ENCODE data around the gene PRSS27.
"Not testable (repeated sequence)": the region's sequence is repeated elsewhere in the genome, so short reads cannot be mapped to it uniquely, and the experiment has no call there.

The PRSS27 gene

DNA sequence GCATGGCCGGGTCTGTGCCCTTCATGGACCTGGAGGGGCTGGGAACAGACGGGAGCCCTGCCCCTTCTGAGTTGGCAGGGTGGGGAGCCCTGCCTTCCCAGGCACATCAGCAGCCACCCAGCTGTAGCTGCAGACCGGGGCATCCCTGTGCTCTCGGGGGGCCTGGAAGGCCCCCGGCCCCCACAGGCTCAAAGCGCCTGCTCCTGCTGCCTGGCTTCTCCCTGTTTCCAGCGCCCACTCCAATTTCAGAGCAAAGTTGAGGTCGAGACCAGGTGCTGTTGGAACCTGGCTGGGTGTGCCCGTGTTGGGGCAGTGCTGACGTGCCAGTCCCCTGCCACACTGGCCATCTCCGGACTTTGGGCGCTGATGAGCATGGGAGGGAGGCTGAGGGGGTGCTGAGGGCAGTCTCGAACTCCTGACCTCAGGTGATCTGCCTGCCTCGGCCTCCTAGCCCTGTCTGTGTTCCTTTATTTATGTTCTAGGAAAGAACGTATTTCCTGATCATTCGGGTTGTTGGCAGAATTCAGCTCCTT, 4.9 kb upstream of the PRSS27 start:
- DNase-seq (ENCODE audit: low read depth in 3 of 3) = no peak

DNA sequence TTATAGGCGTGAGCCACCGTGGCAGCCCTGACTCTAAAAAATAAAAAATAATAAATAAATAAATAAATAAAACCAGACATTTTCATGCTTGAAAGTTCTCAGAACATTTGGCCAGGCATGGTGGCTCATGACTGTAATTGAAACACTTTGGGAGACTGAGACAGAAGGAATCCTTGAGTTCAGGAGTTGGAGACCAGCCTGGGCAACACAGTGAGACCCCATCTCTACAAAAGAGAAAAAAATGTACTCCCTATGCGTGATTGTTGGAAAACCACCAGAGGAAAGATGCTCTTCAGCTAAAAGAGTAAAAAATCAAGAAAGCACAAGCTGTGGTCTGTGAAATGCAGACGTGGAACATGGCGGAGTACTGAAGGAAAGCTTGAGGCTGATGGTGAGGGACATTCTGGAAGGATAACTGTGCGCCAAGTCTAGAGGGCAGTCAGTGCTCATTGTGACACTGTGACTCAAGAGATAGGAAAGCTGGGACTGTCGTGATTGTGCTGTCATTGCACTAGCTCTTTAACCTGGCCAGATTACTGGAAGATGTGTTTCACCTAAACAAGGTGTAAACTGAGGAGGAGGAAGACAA, 4.2 kb upstream of the PRSS27 start:
- no peak for DNase-seq (ENCODE audit: low read depth in 3 of 3)

DNA sequence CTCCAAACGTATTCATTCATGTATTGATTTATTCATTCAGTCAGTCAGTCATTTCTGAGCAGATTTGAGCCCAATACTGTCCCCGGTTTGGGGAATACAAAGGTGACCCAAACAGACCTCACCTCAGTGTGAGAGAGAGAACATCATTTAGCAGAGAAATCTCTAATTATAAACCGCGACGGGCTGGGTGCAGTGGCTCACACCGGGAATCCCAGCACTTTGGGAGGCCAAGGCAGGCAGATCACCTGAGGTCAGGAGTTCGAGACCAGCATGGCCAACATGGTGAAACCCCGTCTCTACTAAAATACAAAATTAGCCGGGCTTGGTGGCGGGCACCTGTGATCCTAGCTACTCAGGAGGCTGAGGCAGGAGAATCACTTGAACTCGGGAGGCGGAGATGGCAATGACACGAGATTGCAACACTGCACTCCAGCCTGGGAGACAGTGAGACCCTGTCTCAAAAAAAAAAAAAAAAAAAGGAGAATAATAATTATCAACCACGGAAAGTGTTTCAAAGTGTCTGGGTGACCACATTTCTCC, 1.7 kb upstream of the PRSS27 start:
- not testable (repeated sequence) for DNase-seq (ENCODE audit: low read depth in 3 of 3)

DNA sequence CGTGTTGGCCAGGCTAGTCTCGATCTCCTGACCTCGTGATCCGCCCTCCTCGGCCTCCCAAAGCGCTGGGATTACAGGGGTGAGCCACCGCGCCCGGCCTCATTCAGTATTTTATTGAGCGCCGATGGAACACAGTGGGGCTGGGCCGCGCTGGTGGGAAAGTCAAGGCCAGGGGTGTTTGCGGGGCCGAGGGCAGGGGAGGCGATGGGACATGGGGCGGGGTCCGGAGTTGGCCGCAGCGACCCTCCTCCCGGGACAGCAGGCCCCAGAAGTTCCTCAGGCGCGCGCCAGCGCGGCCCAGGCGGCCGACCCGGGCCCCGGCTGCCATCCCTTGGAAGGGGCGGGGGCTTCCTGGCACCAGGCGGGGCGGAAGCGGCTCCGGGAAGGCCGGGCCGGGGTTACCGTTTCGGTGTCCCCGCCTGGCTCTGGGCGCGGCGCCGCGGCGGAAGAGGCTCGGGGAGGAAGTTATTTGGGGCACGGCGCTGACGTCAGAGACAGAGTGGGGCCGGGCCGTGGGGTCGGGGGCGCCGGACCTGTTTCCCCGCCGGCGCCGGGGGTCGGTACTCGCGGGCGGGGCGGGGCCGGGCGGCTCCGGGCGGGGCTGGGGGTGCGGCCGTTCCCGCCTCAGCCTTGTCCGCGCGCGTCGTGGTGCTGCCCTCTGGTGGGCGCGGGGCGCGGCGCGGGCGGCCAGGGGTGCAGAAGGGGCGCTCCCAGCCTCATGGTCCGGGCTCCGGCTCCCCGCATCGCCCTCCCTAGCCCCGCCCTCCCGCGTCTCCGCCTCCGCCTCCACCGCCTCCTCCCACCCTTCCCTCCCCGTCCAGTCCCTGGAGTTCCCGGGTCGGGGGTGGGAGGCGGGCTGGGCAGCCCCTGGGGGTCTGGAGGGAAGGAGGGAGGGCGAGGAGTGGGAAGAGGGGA, 952 bp upstream of the PRSS27 start:
- DNase-seq (ENCODE audit: low read depth in 3 of 3) = peak; percentile 82 to 87 (median 84)

DNA sequence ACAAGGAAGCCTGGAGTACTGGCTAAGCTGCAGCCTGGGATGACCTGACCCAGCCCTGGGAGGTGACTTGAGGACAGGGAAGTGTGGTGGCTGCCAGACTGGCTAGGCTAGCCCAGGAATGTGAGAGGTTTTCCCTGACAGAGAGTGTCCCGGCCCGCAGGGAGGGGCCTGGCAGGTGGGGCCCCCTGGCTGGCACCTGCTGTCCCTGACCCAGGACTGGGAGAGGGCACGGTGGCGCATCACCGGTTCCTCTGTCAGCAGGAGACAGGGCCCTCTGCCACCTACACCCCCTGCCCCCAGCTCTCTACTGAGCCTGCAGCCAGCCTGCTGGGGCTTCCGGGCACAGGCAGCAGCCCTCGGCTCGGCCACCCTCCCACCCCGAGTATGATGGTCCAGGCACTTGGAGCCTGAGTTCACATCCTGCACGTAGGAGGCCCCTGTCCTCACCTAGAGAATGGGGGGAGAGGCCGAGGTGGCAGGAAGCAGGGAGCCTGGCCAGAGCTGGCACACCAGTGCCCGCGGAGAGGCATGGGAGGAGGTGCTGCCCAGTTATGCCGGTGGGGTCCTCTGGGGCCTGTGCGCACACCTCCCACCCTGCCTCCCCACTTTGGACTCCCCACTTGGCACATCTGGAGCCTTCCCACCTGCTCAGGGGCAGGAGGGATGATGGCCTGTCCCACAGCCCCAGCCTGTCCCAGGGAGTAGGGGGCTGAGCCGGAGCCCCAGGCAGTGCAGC, 528 bp downstream of the PRSS27 start:
- no peak for DNase-seq (ENCODE audit: low read depth in 3 of 3)

DNA sequence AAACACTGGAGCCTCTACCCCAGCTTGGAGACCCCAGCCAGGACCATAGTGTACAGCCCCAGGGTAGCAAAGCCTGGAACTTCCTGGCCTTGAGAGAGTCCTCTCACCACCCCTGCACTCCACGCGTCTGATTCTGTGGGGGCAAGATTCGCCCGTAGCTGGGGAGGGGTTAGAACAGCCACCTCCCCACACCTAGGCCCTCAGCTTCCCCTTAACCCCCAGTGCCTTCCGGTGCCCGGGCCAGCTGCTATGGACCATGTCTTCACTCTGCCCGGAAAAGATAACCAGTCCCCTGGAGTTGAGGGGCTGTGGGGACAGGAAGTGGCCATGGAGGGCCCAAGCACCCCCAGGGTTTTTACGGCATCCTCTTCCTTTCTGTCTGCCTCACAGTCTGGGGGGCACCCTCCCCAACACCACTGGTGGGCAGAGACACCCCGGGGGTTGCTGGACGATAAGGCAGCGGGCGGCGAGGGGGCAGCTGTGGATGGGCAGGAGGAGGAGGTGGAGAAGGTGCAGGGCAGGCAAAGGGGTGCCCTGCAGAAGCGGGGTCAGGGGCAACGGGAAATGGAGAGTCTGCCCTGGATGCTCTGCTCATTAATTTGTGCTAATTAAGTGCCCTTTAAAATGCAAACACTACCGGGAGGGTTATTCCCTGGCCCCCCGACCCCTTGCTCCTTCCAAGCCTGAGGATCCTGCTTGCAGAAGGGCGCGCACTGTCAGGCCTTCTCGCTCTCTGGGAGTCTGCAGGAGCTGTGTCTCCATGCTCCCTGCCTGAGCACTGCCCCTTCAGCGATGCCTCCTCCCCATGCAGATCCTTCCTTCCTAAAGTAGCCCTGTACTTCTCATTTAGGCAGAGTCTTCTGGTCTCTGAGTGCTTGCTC, 2.4 kb downstream of the PRSS27 start:
- DNase-seq (ENCODE audit: low read depth in 3 of 3) = no peak

DNA sequence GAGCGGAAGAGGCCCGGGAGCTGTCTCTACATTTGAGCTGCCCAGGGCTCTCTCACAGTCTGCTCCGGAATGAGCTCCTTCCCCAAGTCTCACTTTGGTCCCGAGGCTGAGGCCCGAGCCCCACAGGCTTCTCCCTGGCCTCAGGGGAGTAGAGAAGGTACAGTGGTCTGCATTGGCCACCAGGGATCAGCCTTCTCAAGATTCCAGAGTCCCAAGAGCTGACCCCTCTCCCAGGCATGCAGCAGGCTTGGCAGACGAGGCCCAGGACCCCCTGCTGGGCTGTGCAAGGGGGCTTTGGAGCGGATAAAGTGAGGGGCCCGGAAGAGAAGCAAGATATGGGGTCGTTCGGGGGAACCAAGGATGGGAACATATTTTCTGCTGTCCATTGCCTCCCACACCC, 3.1 kb downstream of the PRSS27 start:
- no peak for DNase-seq (ENCODE audit: low read depth in 3 of 3)

DNA sequence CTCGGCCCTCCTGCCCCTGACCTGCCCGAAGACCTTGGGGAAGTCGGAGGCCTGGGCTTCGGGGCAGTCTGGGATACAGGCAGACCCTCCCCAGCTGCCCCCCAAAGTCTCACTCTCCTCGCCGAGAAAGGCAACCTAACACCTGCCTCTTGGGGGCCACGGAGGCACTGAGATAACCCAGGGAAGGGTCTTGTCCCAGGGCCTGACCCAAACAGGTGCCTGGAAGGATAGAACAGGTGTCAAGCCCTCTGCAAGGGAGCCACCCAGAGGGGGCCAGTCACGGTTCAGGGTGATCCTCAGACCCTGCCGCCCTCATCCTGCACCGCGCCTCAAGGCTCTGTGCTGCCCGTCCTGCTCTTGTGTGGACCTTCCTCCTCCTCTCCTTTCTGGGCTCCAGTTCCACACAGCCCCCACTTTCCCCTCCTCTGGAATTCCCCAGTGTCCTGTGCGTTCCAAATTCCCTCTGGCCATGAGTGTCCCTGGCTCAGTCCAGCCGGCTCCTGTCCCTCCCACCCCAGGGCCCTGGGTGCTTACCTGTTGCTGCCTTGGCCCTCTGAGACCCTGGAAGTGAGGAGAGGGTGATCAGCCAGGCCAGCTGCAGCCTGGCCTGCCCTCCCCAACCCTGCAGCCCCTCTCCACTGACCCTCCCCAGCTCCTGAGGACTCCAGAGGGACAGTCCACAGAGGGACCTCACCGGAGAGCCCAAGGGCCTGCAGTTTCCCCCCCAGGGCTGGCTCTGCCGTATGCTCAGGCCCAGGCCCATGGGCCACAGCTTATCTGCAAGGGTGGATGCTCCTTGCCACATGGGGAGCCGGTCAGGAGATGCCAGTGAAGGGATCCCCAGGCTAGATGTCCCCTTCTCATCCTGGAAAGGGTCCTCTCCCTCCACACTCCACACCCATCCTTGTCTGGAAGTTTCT, 3.8 kb downstream of the PRSS27 start:
- DNase-seq (ENCODE audit: low read depth in 3 of 3) = no peak

DNA sequence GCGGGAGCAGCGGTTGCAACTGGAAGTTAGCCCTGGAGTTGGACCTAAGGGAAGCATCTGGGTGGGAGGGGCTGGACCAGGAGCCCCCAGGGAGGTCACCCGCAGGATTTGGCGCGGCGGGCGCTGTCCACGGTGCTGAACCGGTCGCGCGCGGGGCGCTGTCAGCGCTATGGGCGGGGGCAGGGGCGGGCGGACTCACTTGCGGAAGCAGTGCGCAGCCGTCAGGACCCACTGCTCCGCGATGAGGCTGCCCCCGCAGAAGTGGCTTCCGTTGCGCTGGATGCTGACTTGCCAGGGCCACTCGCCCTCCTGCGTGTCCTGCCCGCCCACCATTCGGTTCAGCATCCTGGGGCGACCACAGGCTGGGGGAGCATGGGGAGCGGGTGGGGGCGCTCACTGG, 4.5 kb downstream of the PRSS27 start:
- DNase-seq (ENCODE audit: low read depth in 3 of 3) = peak; percentile 56 to 75 (median 59)

DNA sequence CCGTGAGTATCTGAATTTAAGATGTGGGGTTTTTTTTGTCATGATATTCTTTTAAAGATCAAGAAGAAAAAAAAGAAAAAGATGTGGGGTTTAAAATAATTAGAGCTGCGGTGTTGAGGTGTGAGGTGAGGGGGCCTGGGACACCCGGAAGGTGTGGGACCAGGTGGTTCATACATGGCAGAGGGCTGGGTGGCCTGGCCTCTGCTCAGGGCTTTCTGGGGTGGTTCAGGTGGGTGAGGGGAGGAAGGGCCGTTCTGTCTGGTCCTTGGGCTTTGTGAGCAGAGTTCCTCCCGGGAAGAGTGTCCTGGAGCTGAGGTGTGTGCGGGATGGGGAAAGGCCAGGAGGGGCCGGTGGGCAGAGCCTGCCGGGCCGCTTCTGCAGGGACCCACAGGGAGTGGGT, 5.0 kb downstream of the PRSS27 start:
- no peak for DNase-seq (ENCODE audit: low read depth in 3 of 3)

DNA sequence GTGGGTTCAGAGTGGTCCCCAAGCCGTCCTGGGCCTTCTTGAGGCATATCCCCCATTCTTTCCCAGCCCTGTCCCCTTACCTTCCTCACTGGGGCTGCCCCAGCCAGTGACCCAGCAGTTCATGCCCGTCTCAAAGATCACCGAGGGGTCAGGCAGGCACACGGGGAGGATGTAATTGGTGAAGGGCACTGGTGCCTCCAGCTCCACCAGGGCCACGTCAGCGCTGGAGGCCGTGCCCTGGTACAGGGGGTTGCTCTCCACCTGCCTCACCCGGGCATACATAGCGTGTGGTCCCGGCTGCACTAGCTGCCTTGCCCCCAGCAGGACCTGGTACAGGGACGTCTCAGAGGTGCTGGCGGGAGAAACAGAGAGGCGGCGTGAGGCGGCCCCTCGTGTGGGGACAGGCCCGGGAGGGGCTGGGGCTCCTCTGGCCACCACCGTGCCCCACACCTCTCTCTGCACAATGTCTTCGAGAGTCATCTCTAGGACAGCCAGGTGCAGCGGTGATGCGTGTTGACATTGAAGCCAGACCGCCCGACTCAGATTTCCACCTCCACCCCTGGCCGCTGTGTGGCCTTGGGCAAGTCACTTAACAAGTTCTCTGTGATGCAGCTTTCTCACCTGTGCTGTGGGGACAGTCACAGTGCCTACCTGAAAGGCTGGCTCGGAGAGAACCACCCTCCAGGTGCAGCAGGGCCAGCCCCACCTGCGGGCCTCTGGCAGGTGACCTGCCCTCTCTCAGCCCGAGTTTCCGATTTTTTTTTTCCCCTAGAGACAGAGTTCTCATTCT, 5.8 kb downstream of the PRSS27 start:
- DNase-seq (ENCODE audit: low read depth in 3 of 3) = no peak

DNA sequence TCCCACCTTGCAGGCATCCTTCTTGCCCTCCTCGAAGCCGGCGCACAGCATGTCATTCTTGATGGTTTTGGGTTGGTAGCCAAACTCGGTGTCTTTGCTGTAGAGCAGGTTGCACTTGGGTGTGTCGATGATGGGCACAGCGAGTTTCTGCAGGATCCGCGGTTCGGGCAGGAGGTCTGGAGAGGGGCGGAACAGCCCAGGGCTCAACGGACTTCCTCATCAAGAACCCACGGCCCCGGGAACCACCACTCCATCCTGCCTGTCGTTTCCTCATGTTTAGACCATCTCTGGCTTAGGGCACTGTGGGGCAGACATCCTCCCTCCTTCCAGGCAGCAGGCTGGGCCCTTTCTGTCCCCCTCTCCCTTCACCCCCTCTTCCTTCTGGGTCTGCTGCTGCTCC, 6.5 kb downstream of the PRSS27 start:
- no peak for DNase-seq (ENCODE audit: low read depth in 3 of 3)

DNA sequence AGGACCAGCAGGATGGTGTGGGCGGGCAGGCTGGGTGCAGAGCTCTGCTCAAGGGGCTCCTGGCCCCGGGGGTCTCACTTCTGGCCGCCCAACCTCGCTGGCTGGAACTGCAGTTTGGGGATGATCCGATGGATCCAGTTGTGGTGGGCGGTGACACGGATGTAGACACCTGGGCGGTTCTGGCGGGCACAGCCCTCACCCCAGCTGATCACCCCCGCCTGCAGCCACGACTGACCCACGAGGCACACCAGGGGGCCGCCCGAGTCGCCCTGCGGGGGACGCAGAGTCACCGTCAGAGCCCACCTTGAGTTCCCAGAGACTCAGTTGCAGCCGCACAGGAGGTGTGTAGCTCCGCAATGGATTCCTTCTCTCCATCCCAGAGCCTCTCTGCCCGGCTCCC, 7.5 kb downstream of the PRSS27 start:
- DNase-seq (ENCODE audit: low read depth in 3 of 3) = no peak

DNA sequence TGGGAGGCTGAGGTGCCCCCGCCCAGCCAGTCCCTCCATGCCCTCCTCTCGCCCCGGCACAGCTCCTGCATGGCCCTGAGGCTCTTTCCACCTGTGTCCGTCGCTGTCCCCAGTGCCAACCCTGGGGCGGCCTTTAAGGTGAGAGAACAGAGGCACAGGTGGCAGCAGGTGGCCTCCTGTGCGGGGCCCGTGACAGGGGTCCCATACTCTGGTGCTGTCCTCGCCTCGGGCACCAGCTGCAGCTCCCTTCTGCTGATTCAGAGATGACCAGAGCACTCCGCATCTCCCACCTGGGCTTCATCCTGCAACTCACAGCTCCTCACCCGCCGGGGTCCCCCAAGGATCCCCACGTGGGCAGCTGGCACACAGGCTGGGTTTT, 8.0 kb downstream of the PRSS27 start:
- DNase-seq (ENCODE audit: low read depth in 3 of 3) = no peak

DNA sequence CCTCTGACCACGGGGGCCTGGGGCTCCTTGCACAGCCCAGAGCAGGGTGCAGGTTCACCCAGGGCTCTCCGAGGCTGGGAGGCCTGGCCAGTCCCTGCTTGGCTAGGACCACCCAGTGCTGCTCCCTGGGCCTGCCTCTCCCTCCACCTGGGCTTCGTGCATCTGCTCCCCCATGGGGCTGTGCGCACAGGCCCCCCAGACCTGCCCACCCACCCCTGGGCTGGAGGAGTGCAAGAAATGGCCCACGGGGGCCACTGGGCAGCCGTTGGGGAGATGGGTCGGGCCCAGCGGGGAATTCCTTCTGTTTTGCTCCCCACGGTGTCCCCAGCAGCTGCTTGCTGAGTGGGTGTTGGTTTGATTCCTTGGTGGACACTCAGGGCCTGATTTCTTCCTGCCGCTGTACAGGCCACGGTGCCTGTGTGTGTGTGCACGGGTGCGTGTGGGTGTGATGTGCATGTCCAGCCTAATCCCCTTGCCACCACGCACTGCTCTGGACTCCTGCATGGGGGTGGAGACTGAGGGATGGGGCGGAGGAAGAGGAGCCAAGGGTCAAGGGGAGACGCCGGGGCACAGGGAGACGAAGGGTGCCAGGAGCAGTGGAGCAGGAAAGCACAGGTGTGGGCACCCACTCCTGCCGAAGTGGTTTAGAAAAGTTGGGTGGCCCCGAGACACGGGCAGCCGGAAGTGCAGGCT, 8.5 kb downstream of the PRSS27 start:
- DNase-seq (ENCODE audit: low read depth in 3 of 3) = no peak

DNA sequence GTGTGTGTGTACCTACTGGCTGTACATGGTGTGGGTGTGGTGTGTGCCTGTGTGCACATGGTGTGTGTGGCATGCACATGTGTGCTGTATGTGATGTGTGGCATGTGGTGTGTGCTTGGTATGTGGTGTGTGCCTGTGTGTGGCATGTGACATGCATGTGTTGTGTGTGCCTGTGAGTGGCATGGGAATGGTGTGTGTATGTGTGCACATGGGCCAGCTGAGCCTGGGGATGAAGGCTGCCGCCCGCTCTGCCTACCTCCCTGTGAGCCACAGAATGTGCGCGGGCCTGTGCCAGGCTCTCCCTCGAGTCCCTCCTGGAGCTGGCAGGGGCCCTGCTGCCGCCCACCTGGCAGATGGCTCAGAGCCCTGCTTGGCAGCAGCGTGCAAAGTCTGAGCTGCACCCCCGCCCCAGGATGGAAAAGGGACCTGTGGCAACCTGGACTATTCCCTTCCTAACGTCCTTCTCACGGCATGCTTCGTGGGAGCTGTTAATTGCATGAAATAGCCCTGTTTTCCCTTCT, 9.3 kb downstream of the PRSS27 start:
- no peak for DNase-seq (ENCODE audit: low read depth in 3 of 3)

DNA sequence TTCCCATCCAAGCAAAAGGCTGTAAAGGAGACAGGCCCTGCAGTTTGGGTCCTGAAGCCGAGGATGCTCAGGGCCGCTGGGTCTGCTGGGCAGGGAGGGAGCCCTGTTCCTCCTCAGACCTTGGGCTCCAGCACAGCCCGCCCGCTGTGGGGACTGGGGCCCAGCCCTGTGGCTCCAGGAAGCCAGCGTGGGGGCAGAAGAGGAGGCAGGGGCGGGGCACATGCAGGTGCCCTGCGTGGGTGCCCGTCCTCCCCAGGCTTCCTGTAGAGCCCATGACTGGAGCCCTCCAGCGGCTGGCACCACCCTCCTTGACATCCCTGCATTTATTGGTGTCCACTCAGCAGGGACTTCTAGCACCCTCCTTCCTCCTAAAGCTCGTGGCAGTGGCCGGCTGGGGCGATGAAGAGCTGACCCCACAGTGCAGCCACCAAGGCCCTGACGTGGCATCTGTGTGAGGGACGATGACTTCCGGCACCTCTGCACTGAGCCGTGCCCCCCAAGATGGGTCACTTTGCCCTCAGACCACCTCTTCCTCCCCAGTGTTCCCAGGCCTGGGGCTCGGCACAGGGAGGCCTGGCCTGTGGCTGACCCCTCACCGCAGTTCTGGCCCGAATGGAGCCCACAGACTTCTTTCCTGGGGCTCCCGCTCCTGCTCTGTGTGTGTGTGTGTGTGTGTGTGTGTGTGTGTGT, 9.9 kb downstream of the PRSS27 start:
- DNase-seq (ENCODE audit: low read depth in 3 of 3) = no peak

DNA sequence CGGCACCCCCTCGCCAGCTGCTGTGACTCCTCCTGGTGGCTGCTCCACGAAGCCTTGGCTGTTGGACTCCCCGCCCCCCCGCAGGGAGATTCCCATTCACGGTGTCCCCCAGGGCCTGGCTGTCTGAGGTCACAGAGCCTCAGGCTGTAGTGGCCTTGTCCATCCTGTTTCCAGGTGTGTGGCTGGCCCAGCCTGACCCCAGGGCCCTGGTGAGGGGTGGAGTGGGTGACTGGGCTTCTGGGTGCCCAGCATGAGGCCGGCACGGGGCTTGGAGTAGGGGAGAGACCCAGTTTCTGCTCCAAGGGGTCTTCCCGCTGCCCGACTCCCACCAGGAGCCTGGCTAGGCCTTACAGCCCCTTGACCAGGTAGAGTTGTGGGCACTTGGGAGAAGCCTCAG, 10.4 kb downstream of the PRSS27 start:
- no peak for DNase-seq (ENCODE audit: low read depth in 3 of 3)
